Urothelium cell line (cell line): ENCODE data around the gene CREM.
"Not testable (repeated sequence)": the region's sequence is repeated elsewhere in the genome, so short reads cannot be mapped to it uniquely, and the experiment has no call there.

Experiments
- DNase-seq: peaks from one replicate; pipeline ENCODE4 v3.0.0; 2011; ENCODE audit warnings: low spot score, mixed read lengths
- FAIRE-seq: peaks from 2 replicates; lab custom pipeline; 2011; peaks lifted over from hg19 to GRCh38; lab: Jason Lieb, UNC

Gene CREM

GRCh38 chr10:35126530-35127288 is at the start of gene CREM:
Gene CREM, plus strand, starts transcription at chr10:35126846. Its CDS starts 10,990 bp downstream, at chr10:35137836.
- FAIRE-seq (peak; percentile 92), DNase-seq (peak; percentile 97)

- DNase-seq: no peak
- FAIRE-seq: no peak
These were observed 47.4 kb upstream of the CREM start for GRCh38 chr10:35079265-35079664.

GRCh38 chr10:35079763-35080162 is 46.9 kb upstream of the CREM start:
- peak; percentile 11 for DNase-seq
- FAIRE-seq: no peak

- FAIRE-seq, DNase-seq: not testable (repeated sequence)
These were observed 46.4 kb upstream of the CREM start for GRCh38 chr10:35080261-35080660.

GRCh38 chr10:35083242-35083641 is 43.4 kb upstream of the CREM start:
- FAIRE-seq: no peak
- DNase-seq: no peak

- DNase-seq: no peak
- no peak for FAIRE-seq
These were observed 37.0 kb upstream of the CREM start for GRCh38 chr10:35089611-35090161.

- DNase-seq: peak; percentile 93
- FAIRE-seq: no peak
These were observed 36.3 kb upstream of the CREM start, which contains the start of gene CUL2 for GRCh38 chr10:35090162-35090954. Gene CUL2, minus strand, starts transcription at chr10:35090341. Its CDS starts 19,024 bp downstream, at chr10:35071317.

- DNase-seq (no peak), FAIRE-seq (no peak)
These were observed 34.5 kb upstream of the CREM start for GRCh38 chr10:35091994-35092790.

- FAIRE-seq (no peak), DNase-seq (no peak)
These were observed 33.8 kb upstream of the CREM start for GRCh38 chr10:35092851-35093250.

- FAIRE-seq: no peak
- DNase-seq: no peak
These were observed 30.3 kb upstream of the CREM start for GRCh38 chr10:35096312-35096711.

GRCh38 chr10:35097510-35097909 is 29.1 kb upstream of the CREM start:
- FAIRE-seq (no peak), DNase-seq (no peak)

GRCh38 chr10:35103882-35104281 is 22.8 kb upstream of the CREM start:
- DNase-seq: no peak
- no peak for FAIRE-seq

GRCh38 chr10:35112571-35112970 is 14.1 kb upstream of the CREM start:
- no peak for DNase-seq
- no peak for FAIRE-seq

- FAIRE-seq (no peak), DNase-seq (no peak)
These were observed 7.3 kb upstream of the CREM start for GRCh38 chr10:35119378-35119777.

GRCh38 chr10:35124540-35124939 is 2.1 kb upstream of the CREM start:
- no peak for FAIRE-seq
- no peak for DNase-seq

- DNase-seq (peak; percentile 9), FAIRE-seq (no peak)
These were observed 550 bp upstream of the CREM start for GRCh38 chr10:35126062-35126529.

GRCh38 chr10:35127289-35127891 is 744 bp downstream of the CREM start:
- FAIRE-seq (no peak), DNase-seq (peak; percentile 52)

- DNase-seq (no peak), FAIRE-seq (no peak)
These were observed 2.6 kb downstream of the CREM start for GRCh38 chr10:35129185-35129674.

- no peak for DNase-seq
- no peak for FAIRE-seq
These were observed 4.0 kb downstream of the CREM start for GRCh38 chr10:35130663-35131062.

GRCh38 chr10:35132727-35133126 is 6.1 kb downstream of the CREM start:
- no peak for DNase-seq
- no peak for FAIRE-seq
